Smooth muscle cell (in vitro differentiated cells): ENCODE results near the gene GFOD2. TPM values are rescaled to one million over a fixed set of nuclear protein-coding genes. Genes with fewer than 3 reads are reported as not detected.
A peak's percentile ranks its signal among the peaks of the same experiment; 100 is the strongest.

ENCODE experiments used
- DNase-seq: peaks from one replicate; lab custom pipeline; 2025; ENCODE audit not compliant: unreplicated experiment; lab: John Stamatoyannopoulos, UW
- H2AFZ ChIP-seq: fragments of 200-600 bp; sonication (generic); 2 replicates; pipeline ENCODE4 v1.6.0; 2016; ENCODE audit warnings: antibody characterized with exemption, low read depth, mild to moderate bottlenecking
- H3F3A ChIP-seq: fragments of 200-600 bp; sonication (generic); 2 replicates; pipeline ENCODE4 v1.6.0; 2017; ENCODE audit warnings: antibody characterized with exemption, low read depth
- H3K27ac ChIP-seq: fragments of 200-600 bp; sonication (generic); 2 replicates; pipeline ENCODE4 v1.5.1; 2016; ENCODE audit warnings: low read depth, mild to moderate bottlenecking
- H3K27me3 ChIP-seq: fragments of 200-600 bp; sonication (generic); 2 replicates; pipeline ENCODE4 v1.6.1; 2016; ENCODE audit warnings: low read depth, mild to moderate bottlenecking
- H3K36me3 ChIP-seq: fragments of 200-600 bp; sonication (generic); 2 replicates; pipeline ENCODE4 v1.5.1; 2016; ENCODE audit warnings: low read depth
- H3K4me1 ChIP-seq: fragments of 200-600 bp; sonication (generic); 2 replicates; pipeline ENCODE4 v1.5.1; 2016; ENCODE audit warnings: low read depth
- H3K4me2 ChIP-seq: fragments of 200-600 bp; sonication (generic); 2 replicates; pipeline ENCODE4 v1.6.0; 2016; ENCODE audit warnings: mild to moderate bottlenecking
- H3K4me3 ChIP-seq: fragments of 200-600 bp; sonication (generic); 2 replicates; pipeline ENCODE4 v1.5.1; 2016; ENCODE audit warnings: mild to moderate bottlenecking
- H3K79me2 ChIP-seq: fragments of 200-600 bp; sonication (generic); 2 replicates; pipeline ENCODE4 v1.6.0; 2016; ENCODE audit warnings: low read depth, mild to moderate bottlenecking
- H3K9ac ChIP-seq: fragments of 200-600 bp; sonication (generic); 2 replicates; pipeline ENCODE4 v1.6.0; 2016; ENCODE audit warnings: low read depth
- H3K9me3 ChIP-seq: fragments of 200-600 bp; sonication (generic); replicated peaks from 2 replicates; pipeline ENCODE4 v1.5.1; 2016; ENCODE audit warnings: low read depth
- H4K20me1 ChIP-seq: fragments of 200-600 bp; sonication (generic); 2 replicates; pipeline ENCODE4 v1.6.0; 2016; ENCODE audit warnings: low read depth
- CTCF ChIP-seq: fragments of 200-600 bp; sonication (generic); IDR thresholded peaks from 2 replicates; pipeline ENCODE4 v1.5.1; 2017; ENCODE audit warnings: borderline replicate concordance, mild to moderate bottlenecking, antibody characterized with exemption; ENCODE audit not compliant: insufficient read depth, poor library complexity, severe bottlenecking
- WGBS: methylation state at CpG from one replicate; pipeline ENCODE4 v1.1.7; 2016; ENCODE audit warnings: low lambda C conversion rate; 5-methylcytosine and 5-hydroxymethylcytosine counted together
- polyA plus RNA-seq: library from polyadenylated mRNA; unstranded; fragments of >200 nt; fragmentation: Nextera tagmentation; extraction: Ambion mirVana; gene quantifications from 2 replicates; pipeline ENCODE4 v1.2.1, GENCODE V29; 2016
- total RNA-seq: library from RNA; depleted of rRNA; stranded (reverse); fragments of >200 nt; gene quantifications from 2 replicates; pipeline ENCODE4 v1.2.3, GENCODE V29; 2014

GFOD2 gene
- total and polyA plus RNA-seq, 2 experiments from 2014 or later: 15.0 to 15.1 TPM

- Histone ChIP-seq H3K4me2 (no peak overlapping the region), H3K27ac (no peak overlapping the region), H3K4me1 (no peaks in the 10 kb centered on the region), H3K9me3 (no peaks in the 10 kb centered on the region), H2AFZ (no peak overlapping the region), H3K79me2 (no peaks in the 10 kb centered on the region), H3K9ac (no peak overlapping the region), H3K36me3 (no peaks in the 10 kb centered on the region), H3K4me3 (no peak overlapping the region), H3F3A (no peaks in the 10 kb centered on the region), H4K20me1 (no peaks in the 10 kb centered on the region), H3K27me3 (no peaks in the 10 kb centered on the region)
- TF ChIP-seq CTCF: no peak
- DNase-seq: no peak
- 86% methylated on average over 16 of the region's 21 CpGs for WGBS
Observed at GRCh38 chr16:67673712-67674580, 45.2 kb downstream of the GFOD2 start.

- Histone ChIP-seq H4K20me1 (no peaks in the 10 kb centered on the region), H3K4me1 (no peaks in the 10 kb centered on the region), H3K9me3 (no peaks in the 10 kb centered on the region), H2AFZ (no peak overlapping the region), H3K9ac (no peak overlapping the region), H3K27ac (no peak overlapping the region), H3F3A (no peaks in the 10 kb centered on the region), H3K79me2 (no peaks in the 10 kb centered on the region), H3K36me3 (no peaks in the 10 kb centered on the region), H3K4me2 (no peak overlapping the region), H3K4me3 (no peak overlapping the region), H3K27me3 (no peaks in the 10 kb centered on the region)
- 71% methylated on average over 13 of the region's 13 CpGs for WGBS
- TF ChIP-seq CTCF: peak; percentile 61
- no peak for DNase-seq
Observed at GRCh38 chr16:67672739-67673662, 46.1 kb downstream of the GFOD2 start.

- WGBS: 85% methylated on average over 4 of the region's 4 CpGs
- H3K4me3 ChIP-seq: no peak overlapping the region
- no peak for DNase-seq
- H4K20me1 ChIP-seq: no peaks in the 10 kb centered on the region
- no peaks in the 10 kb centered on the region for H3K27me3 ChIP-seq
- H3K4me2 ChIP-seq: no peak overlapping the region
- no peaks in the 10 kb centered on the region for H3F3A ChIP-seq
- TF ChIP-seq CTCF: no peak
- no peaks in the 10 kb centered on the region for H3K9me3 ChIP-seq
- H3K27ac ChIP-seq: no peak overlapping the region
- no peaks in the 10 kb centered on the region for H3K79me2 ChIP-seq
- no peaks in the 10 kb centered on the region for H3K36me3 ChIP-seq
- no peak overlapping the region for H2AFZ ChIP-seq
- H3K9ac ChIP-seq: no peak overlapping the region
- H3K4me1 ChIP-seq: peaks cover 4% of the 10 kb centered on the region
Observed at GRCh38 chr16:67672306-67672705, 46.8 kb downstream of the GFOD2 start.
